Activated naive CD4-positive, alpha-beta T cell treated with anti-CD3 and anti-CD28 coated beads, Interleukin-2, amount 50 U/mL, for 16 hours (primary cell): Measurements from ENCODE around the gene SCRG1.

Experiments used
- DNase-seq: peaks from one replicate; pipeline ENCODE4 v3.0.0-alpha.2; 2020

SCRG1 gene

DNA sequence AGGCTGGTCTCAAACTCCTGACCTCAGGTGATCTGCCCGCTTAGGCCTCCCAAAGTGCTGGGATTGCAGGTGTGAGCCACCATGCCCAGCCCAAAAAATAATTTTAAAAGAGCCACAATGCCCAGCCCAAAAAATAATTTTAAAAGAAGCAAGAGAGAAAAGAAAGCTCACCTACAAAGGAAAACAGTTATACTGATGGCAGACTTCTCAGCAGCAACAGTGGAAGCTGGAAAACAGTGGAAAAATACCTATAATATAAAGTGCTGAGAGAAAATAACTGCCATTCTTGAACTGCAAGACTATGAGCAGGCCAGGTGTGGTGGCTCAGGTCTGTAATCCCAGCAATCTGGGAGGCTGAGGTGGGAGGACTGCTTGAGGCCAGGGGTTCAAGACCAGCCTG is 51.4 kb downstream of the SCRG1 start:
- no peak for DNase-seq

GRCh38 chr4:173346074-173346473 is 52.8 kb downstream of the SCRG1 start:
- no peak for DNase-seq

- no peak for DNase-seq
These were observed 53.3 kb downstream of the SCRG1 start for GRCh38 chr4:173345648-173346047.

DNA sequence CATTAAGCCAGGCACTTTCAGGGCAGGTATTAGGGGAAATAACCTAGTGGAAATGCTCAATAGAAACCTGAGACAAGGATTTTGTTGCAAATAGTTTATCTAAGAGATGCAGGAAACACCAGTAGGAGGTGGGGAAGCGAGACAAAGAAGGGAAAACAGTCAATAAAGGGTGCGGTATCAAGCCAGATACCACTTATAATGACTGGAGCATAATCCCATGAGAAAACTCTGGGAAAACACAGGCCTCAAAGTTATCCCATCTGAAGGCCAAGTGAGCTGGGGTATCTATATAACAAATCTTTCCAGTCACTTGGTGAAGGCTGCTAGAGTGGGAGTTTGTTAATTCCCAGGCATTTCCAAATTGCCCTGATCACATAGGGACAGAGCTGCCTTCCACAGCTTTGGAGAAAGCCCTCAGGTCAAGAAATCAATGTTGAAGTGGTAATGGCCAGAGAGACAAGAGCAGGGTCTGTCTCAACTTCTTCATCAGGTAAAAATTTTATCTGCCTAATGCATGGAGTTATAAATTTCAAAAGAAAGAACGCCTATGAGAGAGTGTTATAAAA is 55.0 kb downstream of the SCRG1 start:
- DNase-seq: no peak

- DNase-seq: no peak
These were observed 61.5 kb downstream of the SCRG1 start for GRCh38 chr4:173337463-173337862.

DNA sequence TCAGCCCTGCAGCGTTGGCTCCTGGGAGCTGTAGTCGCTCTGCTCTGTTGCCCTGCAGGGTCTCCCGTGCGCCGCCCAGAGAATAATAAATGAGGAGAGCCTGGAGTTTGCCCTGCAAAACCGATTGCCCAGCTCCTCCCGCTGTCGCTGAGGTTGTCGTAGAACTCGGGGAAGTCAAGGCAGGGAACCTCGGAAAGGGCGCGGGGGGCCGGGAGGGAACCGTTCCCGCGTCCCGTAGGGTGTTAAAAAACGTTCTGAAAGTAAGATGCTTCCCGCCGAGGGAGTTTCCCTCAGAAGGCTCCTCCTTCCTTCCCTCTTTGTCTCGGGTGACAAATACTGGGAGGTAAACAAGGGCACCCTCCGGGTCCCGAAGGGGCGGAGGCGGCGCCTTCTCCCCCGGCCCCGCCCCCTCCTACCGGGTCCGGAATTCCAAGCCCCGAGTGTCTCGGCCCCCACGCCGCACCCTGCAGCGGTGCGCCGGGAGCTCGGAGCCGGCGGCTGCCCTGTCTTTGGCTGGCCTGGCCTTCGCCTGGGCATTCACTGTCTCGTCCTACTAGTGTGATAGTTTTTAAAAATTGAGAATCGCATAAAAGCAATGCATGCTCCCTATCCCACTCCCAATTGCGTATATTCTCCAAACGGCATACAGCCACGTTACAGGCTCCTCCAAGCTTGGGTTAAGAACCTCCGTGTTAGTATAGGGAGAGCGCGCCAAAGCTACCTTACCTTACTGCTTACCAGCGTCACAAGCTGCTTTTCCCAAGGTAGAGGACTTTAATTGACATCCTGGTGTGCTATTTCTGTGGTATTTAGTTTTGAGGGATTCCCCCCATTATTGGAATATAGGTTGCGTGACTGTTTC is 63.8 kb downstream of the SCRG1 start:
- peak; percentile 12 for DNase-seq
